ENCODE data around the gene EPG5.
"Not testable (repeated sequence)": the region's sequence is repeated elsewhere in the genome, so short reads cannot be mapped to it uniquely, and the experiment has no call there.

EPG5 gene

DNA sequence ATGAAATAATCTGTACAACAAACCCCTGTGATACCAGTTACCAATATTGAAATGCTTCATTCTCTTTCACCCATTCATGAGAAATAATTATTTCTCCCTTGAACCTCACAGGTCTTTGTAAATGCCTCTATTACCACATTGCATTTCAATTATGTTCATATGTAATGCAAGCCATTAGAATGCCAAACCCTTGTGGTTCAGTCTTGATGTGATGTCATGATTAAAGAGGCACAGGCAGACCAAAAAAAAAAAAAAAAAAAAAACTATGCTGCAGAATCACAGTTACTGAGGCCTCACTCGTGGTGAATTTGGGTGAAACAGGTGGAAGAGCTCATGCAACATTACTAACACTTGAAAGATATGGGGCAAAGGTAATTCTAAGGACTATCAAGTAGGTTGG is 9.4 kb upstream of the EPG5 start:
- DNase-seq (ENCODE audit: low read depth) = no peak

DNA sequence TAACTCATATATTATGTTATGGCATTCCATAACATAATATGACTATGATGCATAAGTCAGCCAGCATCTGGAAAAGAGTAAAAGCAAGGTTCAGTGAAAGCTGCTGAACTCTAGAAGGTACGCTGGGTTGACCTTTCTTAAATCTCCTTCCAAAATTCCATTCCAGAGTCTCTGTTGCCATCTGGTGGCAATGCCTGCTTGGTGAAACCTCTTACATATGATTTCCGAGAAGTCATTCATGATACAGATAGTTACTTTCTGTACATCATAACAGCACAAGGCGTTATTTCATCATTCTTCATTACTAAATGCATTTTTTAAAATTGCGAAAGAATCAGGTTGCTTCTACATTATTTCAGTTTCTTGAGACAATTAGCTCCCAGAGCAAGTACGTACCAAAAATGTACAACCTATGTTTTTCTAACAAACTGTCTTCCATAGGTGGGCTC is 7.0 kb upstream of the EPG5 start:
- DNase-seq (ENCODE audit: low read depth) = peak; percentile 47

DNA sequence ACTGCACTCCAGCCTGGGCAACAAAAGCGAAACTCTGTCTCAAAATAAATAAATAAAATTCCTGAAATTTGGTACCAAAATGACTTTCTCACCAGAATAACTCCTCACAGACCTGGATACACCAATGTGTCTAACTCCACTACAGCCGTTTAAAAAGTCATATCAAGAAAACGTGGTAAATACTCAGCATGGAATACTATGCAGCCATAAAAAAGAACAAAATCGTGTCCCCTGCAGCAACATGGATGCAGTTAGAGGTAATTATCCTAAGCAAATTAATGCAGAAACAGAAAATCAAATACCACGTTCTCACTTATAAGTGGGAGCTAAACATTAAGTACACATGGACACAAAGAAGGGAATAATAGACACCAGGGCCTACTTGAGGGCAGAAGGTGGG is 2.2 kb downstream of the EPG5 start:
- DNase-seq (ENCODE audit: low read depth) = not testable (repeated sequence)

- no peak for DNase-seq (ENCODE audit: low read depth)
Measured at GRCh38 chr18:45962866-45963265, 4.3 kb downstream of the EPG5 start.

DNA sequence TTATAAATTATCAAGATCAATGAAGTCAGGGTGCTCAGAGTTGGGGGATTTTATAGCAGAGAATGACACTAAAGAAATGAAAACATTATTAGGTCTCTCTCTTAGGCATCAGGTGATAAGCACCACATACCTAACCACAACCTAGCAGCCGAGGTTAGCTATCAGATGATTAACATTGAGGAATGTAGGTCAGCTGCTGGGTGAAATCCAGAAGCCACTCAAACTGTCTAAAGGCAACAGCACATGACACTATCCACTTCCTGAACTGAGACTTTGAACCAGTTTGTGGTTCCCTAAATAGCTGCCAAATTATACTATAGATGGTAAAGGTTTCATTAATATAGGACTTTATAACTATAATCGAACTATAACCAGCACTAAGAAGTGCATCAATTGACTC is 4.7 kb downstream of the EPG5 start:
- DNase-seq (ENCODE audit: low read depth) = peak; percentile 25

DNA sequence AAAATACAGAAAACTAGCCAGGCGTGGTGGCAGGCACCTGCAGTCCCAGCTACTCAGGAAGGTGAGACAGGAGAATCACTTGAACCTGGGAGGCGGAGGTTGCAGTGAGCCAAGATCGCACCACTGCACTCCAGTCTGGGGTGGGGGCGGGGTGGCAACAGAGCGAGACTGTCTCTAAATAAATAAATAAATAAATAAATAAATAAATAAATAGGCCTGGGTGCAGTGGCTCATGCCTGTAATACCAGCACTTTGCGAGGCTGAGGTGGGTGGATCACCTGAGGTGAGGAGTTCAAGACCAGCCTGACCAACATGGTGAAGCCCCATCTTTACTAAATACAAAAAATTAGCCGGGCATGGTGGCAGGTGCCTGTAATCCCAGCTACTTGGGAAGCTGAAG is 7.6 kb downstream of the EPG5 start:
- not testable (repeated sequence) for DNase-seq (ENCODE audit: low read depth)

DNA sequence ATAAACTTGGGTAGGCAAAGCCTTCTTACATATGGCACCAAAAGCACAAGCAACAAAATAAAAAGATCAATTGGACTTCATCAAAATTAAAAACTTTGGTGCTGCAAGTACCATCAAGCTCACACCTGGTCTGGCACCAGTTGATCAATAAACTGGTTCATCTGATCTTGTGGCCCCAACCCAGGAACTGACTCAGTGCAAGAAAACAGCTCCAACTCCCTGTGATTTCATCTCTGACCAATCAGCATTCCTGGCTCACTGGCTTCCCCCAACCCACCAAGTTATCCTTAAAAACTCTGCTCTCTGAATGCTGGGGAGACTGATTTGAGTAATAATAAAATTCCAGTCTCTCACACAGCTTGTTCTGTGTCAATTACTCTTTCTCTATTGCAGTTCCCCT is 8.4 kb downstream of the EPG5 start:
- no peak for DNase-seq (ENCODE audit: low read depth)

GRCh38 chr18:45958027-45958426 is 9.1 kb downstream of the EPG5 start:
- no peak for DNase-seq (ENCODE audit: low read depth)

DNA sequence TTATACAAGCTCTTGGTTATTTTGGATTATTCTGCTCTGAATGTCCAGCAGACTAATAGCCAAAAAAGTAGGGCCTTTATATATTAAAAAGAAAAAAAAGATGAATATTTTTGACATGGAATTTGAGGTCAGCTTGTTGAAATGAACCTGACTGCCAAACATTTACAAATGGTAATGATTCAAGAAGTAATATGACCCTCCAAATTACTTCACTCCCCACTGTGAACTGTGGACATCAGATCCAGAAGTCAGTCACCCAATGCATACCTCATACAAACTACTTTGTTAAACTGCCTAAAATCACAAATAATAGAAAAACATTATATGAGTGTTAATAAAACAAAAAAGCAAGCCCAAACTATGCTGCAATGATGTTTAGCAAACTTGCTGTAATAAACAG is 10.0 kb downstream of the EPG5 start:
- DNase-seq (ENCODE audit: low read depth) = no peak

DNA sequence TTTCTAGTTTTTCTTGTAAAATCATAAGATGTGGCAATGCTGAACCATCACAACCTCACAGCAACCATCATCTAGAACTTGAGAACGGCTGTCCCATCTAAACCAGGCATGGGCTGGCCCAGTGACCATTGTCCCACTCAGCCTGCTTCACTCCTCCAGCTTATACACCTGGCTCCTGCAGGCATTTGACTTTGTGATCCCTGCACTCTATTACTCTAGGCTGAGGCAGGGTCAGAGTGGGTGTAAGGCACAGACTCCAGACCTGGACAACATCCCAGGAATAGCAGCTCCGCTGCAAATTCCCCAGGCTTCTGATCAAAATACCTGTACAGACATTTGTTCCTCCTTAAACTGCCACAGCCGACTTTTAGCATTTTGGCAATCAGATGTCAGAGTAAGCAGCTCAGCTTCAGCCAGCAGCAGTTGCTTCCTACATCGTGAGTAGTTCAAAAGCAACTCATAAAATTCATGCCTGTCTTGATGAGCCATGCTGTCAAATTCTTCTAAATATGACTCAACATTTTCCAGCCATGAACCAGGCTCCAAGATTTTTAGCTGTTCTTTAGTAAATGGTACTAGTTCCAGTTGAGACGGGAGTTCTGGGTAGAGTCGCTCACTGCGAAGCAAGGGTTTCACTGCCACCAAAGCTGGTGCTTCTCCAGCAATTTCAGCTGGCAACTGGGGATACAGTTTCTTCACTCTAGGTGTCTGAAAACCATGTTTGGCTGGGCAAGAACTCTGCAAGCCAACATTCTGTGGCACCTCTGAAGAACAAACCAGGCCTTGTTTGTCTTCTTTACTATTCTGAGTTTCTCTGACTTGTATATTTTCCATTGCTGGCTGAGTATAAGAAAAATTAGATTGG is 12.8 kb downstream of the EPG5 start:
- DNase-seq (ENCODE audit: low read depth) = no peak

- no peak for DNase-seq (ENCODE audit: low read depth)
Measured at GRCh38 chr18:45951016-45951714, 16.0 kb downstream of the EPG5 start.

GRCh38 chr18:45945669-45946068 is 21.5 kb downstream of the EPG5 start:
- no peak for DNase-seq (ENCODE audit: low read depth)

- DNase-seq (ENCODE audit: low read depth) = no peak
Measured at GRCh38 chr18:45940724-45941123, 26.4 kb downstream of the EPG5 start.

- no peak for DNase-seq (ENCODE audit: low read depth)
Measured at GRCh38 chr18:45939236-45939635, 27.9 kb downstream of the EPG5 start.

GRCh38 chr18:45938488-45938935 is 28.6 kb downstream of the EPG5 start:
- no peak for DNase-seq (ENCODE audit: low read depth)

DNA sequence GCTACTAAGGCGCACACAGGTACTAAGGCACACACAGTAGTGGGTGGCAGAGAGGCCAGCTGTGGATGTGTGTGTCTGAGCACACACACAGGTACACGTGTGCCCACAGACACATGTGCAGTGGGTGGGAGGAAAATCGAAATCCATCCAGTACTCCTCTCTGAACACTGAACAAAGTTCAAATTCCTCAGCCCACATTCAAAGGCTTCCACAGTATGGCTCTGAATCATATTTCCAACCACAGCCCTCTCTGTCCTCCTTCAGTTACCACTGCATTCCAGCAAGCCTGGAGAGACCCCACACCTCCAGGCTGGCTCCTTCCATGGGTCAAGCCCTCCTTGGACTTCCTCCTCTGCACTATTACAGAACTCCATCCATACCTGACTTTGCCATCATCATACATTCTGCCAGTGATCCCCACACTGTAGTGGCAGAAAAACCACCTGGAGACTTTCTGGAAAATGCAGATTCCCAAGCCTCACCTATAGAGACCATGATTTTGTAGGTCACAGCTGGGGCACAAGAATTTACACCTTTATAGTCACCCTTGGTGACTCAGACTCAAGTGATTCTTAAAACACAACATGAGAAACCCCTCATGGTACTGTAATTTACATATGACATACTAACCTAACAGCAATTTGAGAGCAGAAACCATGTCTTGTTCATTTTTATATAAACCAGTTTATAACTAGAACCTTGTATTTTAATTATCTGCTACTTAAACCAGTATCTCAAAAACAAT is 31.4 kb downstream of the EPG5 start:
- DNase-seq (ENCODE audit: low read depth) = no peak

- no peak for DNase-seq (ENCODE audit: low read depth)
Measured at GRCh38 chr18:45932708-45933107, 34.4 kb downstream of the EPG5 start.

DNA sequence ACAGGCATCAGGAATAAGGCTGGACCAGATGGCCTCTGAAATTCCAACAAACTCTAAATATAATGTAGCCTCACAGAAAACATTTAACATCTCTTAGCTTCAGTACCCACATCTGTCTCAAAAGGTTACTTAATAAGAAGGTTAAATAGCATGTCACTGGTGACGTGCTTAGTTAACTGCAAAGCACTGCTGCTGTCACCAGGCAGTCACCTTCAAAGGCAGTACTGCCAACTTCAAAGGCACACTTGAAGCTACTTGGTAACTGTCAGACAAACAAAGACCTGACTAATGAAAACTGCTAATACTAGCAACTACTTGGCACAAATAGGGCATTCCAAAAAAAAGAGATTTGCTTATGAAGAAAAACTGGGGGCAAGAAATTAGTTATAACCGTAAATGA is 36.2 kb downstream of the EPG5 start:
- peak; percentile 4 for DNase-seq (ENCODE audit: low read depth)

DNA sequence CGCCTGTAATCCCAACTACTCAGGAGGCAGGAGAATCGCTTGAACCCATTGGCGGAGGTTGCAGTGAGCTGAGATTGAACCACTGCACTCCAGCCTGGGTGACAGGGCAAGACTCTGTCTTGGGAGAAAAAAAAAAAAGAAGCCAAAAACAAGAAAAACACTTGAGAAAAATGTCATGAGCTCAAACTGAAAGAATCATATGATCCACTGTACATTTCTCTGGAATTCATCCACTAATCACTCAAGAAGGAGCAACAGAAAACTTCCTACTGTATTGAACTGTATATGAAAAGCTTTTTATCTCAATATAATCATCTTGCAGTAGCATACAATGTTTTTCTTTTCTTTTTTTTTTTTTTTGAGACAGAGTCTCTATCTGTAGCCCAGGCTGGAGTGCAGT is 40.4 kb downstream of the EPG5 start:
- DNase-seq (ENCODE audit: low read depth) = no peak

GRCh38 chr18:45926085-45926484 is 41.0 kb downstream of the EPG5 start:
- DNase-seq (ENCODE audit: low read depth) = no peak

GRCh38 chr18:45923138-45923537 is 44.0 kb downstream of the EPG5 start:
- no peak for DNase-seq (ENCODE audit: low read depth)

DNA sequence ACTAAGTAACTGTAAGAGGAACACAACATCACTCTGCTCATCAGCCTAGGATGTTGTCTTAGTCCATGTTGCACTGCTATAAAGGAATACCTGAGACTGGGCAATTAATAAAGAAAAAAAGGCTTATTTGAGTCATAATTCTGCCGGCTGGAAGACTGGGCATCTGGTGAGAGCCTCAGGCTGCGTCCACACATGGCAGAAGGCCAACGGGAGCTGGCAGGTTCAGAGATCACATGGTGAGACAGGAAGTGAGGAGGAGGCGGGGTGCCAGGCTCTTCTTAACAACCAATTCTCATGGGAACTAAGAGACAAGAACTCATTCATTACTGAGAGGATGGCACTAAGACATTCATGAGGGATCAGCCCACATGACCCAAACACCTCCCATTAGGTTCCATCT is 46.8 kb downstream of the EPG5 start:
- DNase-seq (ENCODE audit: low read depth) = no peak

DNA sequence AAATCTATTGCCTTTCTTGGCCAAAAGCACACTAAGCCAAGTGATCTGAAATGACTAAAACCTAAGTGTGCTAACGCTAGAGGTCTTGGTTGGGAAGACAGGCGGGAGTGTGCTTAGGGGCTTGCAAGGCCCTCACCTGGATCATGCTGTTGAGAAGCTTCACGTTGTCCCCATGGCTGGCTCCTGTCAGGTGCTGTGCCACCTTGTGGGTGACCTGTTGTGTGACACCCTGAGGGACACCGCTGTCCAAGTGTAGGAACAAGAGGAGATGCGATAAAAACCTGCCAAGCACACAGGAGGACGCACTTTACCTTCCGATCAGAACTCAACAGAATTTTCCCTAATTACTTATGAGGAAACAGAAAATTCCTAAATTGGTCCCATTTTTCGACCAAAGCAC is 50.8 kb downstream of the EPG5 start:
- DNase-seq (ENCODE audit: low read depth) = no peak

Data from T follicular helper cell (primary cell).